ENCODE measurements around the gene SLC35F4.

SLC35F4 gene

DNA sequence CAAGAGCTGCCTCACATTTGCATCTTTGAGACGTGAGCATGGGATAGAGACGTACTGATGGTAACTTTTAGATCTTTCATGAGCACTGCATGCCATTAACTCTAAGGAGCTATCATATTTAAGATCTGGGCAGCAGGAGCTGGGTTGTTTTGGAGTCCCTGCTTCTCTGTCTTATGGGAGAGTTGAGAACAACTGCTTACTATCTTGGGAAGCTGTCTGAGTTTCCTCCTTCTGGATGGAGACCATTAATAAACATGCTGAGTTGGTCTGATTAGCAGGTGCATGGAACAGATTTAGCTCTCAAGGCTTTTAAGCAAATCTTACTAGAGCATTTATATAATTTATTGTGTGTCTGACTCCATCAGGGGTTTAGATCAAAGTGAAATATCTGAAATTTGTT lies 252.9 kb downstream of the SLC35F4 start:
- DNase-seq (ENCODE audit: low spot score) = no peak

DNA sequence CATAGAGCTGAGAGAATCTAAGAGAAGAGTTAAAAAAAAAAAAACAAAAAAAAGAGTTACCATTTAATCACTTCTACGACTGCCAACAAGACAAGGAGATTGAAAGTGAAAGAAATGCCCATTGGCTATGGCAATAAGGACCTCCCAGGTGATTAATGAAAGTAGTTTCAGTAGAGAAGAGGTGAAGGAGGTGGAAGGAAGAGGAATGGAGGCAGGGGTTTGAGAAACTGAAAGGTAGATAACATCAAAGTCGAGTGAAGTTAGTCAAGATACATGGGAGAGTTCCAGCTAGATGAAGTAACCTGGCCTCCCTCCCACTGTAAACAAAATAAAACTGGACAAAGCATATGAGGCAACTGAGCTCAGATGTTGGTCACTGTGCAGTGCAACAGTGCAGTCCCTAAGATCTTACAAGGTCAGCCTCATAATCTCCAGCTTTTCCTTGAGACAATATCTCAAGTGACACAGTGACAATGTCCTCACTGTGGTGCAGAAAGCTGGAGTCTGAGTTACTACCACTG lies 254.3 kb downstream of the SLC35F4 start:
- DNase-seq (ENCODE audit: low spot score) = peak; percentile 5

DNA sequence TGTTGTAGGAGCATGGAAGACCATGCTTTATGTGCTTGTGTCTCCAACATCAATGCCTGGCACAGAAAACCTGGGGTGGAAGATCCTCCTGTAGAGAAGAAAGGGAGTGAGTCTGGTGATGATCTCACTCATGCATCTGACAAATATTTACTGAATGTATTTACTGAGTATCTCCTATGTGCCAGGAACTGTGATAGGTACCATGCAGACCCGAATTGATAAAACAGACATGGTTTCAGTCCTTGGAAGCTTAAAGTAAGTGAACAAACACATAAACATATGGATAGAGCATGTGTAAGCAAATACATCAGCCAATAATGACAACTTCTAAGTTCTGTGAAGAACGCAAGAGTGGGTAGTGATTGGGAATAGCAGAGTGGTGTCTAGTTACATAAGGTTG lies 255.3 kb downstream of the SLC35F4 start:
- no peak for DNase-seq (ENCODE audit: low spot score)

DNA sequence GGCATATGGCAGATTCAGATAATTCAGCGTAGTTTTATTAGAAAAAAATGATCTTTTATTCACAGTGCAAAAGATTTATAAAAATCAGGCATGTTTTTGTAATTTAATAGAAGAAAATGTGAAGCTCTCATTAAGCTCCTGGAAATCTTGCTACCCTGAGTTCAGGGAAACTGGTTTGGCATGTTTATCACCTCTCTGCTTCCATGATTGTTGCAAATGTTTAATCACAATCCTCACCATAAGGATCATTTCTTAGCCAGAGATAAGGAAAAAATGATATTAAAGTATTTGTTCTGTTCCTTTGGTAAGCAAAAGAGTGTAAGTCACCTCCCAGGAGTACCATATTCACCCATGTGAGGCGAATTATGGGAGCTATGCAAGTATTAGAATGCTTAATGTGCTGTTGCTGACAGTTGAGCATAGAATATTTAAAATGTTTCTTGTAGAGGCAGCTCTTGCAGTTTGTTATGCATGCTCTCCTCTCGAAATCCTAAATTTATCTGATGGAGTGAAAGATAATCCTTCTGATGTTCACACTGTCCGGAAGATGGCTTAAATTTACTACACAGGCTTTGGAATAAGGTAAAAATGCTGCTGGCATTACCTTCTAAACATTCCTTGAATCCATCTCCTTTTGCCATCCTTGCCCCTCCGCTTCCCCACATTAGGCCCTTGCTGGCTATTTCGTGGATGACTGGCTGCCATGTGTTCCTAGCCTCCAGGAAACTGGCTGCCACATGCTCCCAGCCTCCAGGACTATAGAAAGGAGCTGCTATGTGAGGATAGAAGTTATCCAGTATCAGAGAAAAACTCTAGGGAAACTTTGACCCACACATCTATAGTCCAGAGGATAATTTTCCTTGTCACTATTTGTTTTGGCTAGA lies 256.5 kb downstream of the SLC35F4 start:
- DNase-seq (ENCODE audit: low spot score) = no peak

DNA sequence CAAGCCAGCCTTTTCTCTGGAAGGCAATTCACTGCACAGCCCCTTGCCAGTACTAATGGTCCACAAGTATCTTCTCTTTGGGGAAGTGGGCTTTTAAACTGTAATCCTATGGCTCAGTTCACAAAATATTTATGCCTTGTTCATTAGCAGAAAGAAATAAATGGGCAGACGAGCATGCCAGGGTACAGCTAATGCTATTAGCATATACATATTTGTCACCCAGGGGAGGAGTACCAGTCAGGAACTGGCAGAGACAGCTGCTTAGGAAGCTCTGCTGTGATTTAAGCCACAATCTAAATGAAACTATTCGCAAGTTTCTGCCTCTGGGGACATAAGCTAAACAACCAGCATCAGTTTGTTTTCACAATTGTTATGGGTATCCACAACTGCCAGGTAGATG lies 258.8 kb downstream of the SLC35F4 start:
- DNase-seq (ENCODE audit: low spot score) = no peak

DNA sequence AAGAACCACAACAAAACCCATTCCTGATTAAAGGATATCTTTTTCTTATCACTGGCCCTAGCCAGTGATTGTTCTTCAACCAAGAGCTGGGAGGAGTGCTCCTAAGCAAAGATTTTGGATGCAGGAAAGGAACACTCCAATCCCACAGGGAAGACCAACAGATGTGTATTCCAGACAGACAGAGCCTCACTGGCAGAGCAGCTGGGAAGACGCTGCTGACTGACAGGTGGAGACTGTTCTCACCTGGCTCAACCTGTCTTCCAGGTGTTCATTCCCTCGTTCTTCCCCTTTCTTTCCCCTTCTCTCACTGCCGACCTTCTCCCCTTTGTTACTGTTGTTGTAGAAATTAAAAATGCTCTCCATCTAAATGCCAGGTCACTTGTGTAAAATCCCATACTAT lies 282.5 kb downstream of the SLC35F4 start:
- DNase-seq (ENCODE audit: low spot score) = no peak

DNA sequence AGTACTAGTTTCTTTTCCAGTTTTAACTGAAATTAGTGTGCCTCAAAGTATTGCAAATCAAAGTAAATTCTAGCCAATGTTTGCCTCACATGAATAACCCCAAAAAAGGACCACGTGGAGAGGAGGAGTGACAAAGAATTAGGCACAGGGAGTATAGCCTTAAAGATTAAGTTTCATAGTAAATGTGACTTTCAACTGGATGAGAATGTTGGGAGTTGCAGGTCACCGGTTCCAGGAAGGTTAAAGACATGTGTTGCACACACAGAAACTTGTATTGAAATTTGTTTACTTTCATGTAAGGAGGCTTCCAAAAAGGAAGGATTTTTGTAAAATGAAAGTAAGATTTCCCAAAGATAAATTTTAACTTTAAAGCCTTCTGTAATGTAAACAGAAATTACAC lies 283.1 kb downstream of the SLC35F4 start:
- DNase-seq (ENCODE audit: low spot score) = no peak

DNA sequence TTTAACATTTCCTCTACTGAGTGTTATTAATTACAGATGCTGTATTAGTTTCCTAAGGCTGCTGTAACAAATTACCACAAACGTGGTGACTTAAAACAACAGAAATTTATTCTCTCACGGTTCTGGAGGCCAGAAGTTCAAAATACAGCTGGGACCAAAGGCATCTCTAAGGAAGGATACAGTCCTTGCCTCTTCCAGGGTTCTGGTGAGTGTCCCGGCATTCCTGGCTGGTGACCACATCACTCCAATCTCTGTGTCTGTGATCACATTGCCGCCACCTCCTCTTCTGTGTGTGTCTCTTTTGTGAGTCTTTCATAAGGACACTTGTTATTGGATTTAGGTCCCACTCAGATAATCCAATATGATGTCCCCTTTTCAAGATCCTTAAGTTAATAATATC lies 287.1 kb downstream of the SLC35F4 start:
- peak; percentile 85 for DNase-seq (ENCODE audit: low spot score)

DNA sequence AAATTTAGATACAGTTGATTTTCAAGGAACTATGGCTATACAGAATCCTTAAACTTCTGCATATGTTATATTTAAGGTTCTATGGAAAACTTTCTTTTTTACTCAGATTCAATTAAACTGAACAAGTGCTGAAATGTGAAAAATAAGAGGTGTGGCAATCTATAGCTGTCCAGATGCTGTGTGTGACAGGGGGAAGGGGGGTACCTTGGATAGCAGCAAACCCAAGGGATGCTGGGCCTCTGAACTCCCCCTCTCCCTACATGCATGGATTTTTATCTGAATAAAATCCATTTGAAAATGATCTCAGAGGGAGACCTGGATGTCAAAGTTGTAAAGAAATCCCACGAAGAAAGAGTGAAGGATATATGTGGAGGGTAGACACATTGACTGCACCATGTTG lies 289.4 kb downstream of the SLC35F4 start:
- DNase-seq (ENCODE audit: low spot score) = no peak

DNA sequence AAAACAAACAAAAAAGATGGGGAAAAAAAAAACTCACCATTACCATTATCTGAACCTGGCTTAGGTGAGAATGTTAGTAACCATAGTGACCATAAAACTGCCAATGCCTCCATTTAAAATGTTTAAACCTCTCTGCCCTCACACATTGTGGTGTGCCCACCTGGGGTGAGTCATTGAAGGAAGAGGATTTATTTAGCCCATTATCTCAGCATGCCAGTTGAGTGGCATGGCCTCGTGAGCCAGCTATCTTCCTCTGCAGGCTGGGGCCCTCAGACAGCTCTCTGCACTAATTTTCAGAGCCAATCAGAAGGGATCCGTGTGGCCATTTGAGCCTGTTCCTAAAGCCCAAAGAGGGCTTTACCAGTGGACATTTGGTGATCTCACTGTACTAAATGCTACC lies 290.4 kb downstream of the SLC35F4 start:
- peak; percentile 76 for DNase-seq (ENCODE audit: low spot score)

DNA sequence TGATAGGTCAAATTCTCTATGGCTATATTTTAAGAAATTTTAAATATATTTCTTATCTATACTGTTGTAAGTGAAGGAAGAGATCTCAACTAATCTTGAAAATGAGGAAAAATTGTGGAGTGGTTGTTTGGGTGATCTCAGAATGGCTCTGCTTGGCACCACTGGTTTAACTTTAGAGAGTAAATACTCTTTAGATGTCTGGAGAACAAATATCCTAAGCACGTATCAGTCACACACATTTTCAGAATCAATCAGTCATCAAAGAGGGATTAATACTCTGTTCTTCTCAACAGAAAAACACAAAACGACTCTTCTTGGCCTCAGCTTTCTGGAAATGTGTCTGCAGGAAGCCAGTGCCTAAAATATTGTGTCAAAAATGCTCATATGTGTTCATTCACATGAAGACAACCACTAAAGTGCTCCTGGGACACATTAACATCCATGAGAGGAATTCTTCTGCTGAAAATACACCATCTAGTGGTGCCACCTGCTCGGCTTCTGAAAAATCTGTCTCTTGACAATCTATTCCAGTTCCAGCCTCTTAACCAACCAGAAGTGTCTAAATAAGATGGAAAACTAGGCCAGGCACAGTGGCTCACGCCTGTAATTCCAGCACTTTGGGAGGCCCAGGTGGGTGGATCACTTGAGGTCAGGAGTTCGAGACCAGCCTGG lies 291.1 kb downstream of the SLC35F4 start:
- DNase-seq (ENCODE audit: low spot score) = peak; percentile 49

DNA sequence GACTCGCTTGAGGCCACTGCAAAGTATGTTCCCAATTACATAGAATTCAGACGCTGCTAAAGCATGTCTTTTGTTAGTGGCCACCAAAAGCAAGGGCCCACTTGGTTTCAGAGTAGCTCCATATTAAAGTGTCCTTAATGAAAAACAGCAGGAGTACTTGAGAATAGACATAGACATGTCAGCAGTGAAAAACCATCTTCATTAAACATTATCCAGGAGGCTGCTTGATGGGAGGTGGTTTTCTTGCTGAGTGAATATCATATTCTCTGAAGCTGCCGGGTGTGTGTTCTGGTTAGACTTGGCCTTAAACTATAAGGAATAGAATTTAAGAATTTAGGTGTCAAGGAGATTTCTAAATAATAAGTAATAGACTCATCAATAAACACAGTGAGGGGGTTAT lies 292.7 kb downstream of the SLC35F4 start:
- DNase-seq (ENCODE audit: low spot score) = peak; percentile 47

DNA sequence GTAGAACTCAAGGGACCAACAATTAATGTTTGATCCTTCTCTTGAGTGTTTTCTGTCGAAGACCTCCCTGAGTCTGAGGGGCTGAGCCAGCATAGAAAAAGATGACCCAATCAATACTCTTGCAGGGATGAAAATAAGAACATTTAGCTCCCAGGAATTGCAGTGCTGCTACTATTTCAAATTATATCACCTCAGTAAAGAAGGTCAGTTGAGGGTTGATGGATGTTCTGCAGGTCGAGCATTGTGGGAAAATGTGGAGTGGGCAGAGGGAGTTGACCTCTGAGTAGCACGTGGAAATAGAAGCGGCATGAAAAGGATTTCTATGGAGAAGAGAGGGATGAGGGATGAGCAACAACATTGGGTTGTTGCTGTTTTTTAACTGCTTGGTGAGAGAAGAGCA lies 297.3 kb downstream of the SLC35F4 start:
- DNase-seq (ENCODE audit: low spot score) = no peak

DNA sequence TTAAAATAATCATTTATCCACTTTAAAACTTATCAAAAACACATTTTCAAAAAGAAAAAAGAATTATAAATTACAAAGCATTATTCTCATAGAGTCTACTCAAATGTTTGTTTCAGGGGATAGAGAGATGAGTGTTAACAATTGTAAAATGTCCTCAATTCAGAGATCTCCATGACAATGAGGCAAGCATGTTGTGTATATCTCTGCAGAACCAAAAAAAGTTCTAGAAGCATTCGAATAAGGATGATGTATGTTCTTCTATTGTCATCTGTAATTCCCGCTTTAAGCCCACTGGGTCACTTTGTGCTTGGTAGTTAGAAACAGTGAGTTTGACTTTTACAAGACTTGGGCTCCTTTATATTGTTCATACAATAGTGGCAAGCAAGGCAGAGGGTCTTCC lies 298.7 kb downstream of the SLC35F4 start:
- DNase-seq (ENCODE audit: low spot score) = no peak

DNA sequence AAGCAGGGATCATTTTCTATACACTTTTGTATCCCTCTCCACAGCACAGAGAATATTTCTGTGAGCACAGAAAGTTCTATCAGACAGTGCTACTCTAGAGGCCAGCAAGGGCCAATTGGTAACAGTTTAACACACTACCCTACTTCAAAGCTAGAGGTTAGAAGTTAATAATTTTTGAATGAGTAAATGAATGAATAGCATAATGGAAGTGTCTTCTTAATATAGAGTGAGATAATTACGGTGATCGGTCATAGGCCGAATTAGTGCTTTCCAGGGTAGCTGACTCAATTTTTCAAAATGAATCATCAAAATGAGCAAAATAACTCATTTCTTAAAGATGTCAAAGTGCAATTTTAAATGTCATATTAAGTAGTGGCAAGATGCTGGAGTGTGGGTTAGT lies 305.2 kb downstream of the SLC35F4 start:
- DNase-seq (ENCODE audit: low spot score) = peak; percentile 87

DNA sequence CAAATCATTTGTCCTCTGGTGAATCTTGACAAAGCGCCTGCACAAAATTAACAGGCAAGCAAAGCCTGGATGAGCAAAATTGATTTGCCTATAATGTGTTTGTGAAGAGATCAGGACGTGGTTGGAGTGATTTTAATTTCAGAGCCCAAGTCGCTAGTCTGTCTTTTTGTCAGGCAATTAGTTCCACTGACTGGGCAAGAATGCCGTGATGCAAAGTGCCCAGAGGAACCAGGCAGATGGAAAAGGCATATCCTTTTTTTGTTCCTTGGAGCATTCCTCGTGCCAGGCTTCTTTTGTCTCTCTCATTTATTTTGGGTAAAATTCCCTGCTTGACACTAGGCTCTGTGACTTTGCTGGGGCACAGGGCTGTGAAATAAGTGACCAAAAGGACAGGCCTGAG lies 306.3 kb downstream of the SLC35F4 start:
- DNase-seq (ENCODE audit: low spot score) = peak; percentile 57

DNA sequence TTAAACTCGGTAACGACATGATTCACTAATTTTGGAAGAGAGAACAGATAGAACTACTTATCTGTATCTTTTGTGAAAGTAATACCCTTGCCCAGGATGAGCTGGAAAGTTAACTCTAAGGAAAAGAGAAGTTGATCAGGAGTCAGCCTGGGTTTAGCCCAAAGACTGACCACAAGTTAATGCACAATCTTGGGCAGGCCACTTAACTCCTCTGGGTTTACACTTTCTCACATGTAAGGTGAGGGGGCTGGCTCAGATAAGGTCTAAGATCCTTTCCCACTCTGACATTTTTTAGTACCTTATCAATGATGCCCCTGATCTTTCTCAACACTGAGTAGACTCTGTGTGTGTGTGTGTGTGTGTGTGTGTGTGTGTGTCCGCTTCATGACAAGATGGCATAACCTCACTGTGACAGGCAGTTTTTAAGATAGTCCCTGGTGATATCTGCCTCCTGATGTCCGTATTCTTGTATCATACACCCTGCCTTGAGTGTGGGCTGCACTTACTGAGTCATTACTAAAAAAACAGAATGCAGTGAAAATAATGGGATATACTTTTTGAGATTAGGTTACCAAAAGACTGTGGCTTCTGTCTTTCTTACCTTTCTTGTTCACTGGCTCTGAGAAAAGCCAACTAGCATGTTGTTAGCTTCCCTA lies 316.0 kb downstream of the SLC35F4 start:
- peak; percentile 48 for DNase-seq (ENCODE audit: low spot score)

DNA sequence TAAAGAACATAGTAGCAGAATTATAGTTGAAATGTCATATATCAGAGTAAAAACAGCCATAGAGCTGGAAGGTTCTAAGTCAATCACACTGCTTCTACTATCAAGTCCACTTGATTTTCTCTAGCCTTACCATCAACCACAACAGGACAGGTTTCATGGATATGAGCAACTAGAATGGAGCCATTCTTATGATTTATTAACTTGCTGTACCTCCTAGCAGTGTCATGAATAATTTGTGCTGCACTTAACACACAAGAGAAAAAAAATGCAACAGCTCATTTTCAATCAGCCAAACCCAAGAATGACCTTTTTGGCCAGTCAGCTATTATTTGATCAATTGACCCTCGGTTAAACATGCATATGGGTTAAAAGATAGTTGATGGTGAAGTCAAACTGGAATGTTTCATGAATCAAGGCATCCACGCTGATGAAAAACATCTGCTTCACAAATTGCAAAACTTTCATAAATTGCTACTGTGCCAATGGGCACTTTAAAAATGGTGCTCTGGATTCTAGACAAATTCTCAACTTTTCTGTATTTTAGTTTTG lies 316.8 kb downstream of the SLC35F4 start:
- peak; percentile 57 for DNase-seq (ENCODE audit: low spot score)

DNA sequence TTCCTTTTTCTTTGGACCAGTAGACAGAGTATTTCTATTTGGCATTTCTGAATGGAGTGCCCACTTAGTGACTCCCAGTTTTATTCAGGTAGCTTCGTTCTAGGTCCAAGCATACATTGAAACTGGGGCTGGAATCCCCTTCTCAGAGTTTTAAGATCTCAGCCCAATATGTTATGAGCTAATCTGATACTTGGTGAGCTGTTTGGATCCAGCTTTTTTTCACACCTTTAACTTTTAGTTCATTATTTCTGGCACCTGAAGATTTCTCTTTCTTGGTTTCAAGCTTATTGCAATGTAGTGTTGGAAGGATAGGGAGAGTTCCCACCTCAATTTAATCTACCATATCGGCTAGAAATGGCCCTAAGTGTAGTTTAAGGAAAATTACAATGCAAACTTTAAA lies 318.8 kb downstream of the SLC35F4 start:
- DNase-seq (ENCODE audit: low spot score) = no peak

DNA sequence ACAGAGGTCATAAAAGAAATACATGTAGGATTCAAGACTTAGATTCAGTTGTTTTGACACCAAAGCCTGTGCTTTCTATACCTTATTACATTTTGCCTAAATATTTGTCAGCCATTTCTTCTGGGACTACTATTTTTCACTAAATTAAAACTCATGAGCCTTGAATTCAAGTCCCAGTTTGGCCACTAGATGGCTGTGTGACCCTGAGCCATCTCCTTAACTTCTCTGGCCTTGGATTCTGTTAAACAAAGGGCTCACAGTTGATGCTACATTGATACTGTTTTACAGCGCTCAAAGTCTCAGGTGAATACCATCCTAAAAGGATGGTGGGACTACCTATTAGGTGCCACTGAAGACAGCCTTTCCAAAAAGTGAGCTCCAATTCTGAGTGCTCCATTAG lies 332.7 kb downstream of the SLC35F4 start:
- peak; percentile 72 for DNase-seq (ENCODE audit: low spot score)

DNA sequence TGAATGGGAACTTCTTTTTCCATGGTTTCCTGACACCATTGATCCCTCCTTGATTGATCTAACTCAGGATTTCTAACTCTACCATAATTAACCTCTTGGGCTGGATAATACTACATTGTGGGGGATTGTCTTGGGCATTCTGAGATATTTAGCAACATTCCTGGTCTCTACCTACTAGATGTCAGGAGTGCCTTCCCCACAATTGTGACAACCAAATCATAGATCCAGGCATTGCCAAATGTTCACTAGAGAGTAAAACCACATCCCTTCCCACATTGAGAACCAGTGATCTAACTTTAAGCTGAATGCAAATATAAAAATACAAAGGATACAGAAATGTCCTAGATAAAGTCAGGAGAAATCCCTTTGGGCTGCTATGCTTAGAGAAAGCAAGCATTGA lies 335.3 kb downstream of the SLC35F4 start:
- peak; percentile 64 for DNase-seq (ENCODE audit: low spot score)

DNA sequence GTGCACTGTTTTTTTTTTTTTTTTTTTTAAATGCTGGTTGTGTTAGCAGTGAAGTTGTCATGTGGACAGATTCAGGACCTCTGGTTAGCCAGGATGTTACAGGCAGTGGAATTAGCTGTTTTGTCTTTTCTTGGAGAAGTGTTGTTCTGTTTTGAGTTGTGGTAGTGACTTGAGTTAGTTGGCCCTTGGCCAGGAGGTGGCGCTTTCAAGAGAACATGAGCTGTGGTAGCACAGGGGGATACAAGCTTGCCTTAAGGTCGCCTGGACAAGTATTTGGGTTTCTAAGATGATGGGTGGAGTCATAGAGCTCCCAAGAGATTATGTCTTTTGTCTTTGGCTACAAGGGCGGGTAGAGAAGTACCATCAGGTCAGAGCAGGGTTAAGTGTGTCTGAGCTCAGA lies 338.9 kb downstream of the SLC35F4 start:
- no peak for DNase-seq (ENCODE audit: low spot score)

DNA sequence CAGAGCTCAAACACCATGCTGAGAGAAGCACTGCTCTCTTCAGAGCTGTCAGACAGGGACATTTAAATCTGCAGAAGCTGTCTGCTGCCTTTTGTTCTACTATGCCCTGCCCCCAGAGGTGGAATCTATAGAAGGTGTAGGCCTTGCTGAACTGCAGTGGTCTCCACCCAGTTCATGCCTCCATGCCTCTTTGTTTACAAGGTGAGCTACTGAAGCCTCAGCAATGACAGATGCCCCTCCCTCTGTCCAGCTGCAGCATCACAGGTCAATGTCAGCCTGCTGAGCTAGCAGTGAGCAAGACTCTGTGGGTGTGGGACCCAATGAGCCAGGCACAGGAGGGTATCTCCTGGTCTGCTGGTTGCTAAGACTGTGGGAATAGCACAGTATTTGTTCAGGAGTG lies 346.8 kb downstream of the SLC35F4 start:
- DNase-seq (ENCODE audit: low spot score) = no peak

Data from kidney tubule cell (primary cell).